ENCODE results near the gene NUP188. TPM values are rescaled to one million over a fixed set of nuclear protein-coding genes. Genes with fewer than 3 reads are reported as not detected.

NUP188 gene
- total RNA-seq, 1 donor from 2014 or later = 162 TPM

DNA sequence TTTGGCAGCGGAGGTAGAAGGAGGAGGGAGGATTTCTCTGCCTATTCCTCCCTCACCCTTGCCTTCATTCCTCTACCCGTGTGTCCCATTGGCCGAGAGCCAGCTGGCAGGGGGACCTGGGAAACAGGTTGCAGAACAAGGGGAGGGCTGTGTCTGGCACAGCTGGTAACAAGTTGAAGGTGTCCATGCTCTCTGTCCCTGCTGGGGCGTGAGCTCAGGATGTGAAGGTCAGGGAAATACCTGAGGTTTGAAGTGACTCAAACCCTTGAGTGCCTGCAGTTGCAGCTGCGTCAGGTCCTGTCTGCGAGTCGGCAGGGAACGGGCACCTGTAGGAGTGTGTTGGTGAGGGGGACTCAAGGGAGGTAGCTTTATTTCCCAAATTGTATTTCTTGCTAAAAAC, 105.1 kb downstream of the NUP188 start:
- intact Hi-C loops (cut with micrococcal nuclease) = no loop called here
- no peak overlapping the region for H3K27ac Mint-ChIP-seq
- DNase-seq = no peak
- H3K4me3 Mint-ChIP-seq = no peak overlapping the region
- H3K4me1 Mint-ChIP-seq = no peaks in the 10 kb centered on the region
- no peaks in the 10 kb centered on the region for H3K9me3 Mint-ChIP-seq
- H3K27me3 Mint-ChIP-seq = no peaks in the 10 kb centered on the region
- peaks cover 16% of the 10 kb centered on the region for H3K36me3 Mint-ChIP-seq (ENCODE audit: low read depth)

DNA sequence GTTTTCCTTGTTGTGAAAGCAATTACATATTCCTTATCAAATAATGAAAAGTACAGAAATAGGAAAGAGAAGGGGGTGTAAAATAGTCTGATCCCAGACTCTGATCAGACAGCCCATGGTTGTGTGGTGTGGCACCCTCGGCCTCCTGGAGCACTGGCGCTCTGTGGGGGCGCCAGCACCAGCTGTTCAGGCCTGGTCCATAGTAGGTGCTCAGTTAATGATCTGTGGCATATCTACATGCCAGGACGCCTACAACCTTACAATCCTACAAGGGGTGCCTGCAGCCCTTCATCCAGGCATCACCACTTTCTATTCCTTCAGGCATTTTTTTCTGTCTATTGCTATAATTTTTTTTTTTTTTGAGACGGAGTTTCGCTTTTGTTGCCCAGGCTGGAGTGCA, 105.5 kb downstream of the NUP188 start:
- no peaks in the 10 kb centered on the region for H3K9me3 Mint-ChIP-seq
- peaks cover 17% of the 10 kb centered on the region for H3K36me3 Mint-ChIP-seq (ENCODE audit: low read depth)
- DNase-seq = no peak
- no peak overlapping the region for H3K27ac Mint-ChIP-seq
- intact Hi-C loops (cut with micrococcal nuclease) = no loop called here
- H3K4me3 Mint-ChIP-seq = no peak overlapping the region
- H3K4me1 Mint-ChIP-seq = no peaks in the 10 kb centered on the region
- no peaks in the 10 kb centered on the region for H3K27me3 Mint-ChIP-seq

DNA sequence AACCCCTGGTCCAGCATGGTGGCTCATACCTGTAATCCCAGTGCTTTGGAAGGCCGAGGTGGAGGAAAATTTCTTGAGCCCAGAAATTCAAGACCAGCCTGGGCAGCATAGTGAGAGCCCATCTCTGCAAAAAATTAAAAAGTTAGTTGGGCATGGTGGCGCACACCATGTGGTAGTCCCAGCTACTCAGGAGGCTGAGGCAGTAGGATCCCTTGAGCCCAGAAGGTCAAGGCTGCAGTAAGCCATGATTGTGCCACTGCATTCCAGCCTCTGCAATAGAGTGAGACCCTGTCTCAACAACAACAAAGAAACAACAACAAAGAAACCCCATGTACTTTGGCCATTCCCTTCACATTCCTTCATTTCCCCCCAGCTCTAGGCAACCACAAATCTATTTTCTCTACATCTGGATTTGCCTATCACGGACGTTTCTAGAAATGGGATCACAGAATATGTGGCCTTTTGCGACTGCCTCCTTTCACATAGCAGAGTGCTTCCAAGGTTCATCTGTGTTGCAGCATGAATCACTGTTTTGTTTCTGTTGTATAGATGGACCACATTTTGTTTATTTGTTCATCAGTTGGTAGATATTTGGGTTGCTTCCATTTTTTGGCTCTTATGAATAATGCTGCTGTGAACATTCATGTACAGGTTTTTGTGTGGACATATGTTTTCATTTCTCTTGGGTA, 106.8 kb downstream of the NUP188 start:
- H3K27ac Mint-ChIP-seq = no peak overlapping the region
- no peaks in the 10 kb centered on the region for H3K27me3 Mint-ChIP-seq
- H3K4me1 Mint-ChIP-seq = no peaks in the 10 kb centered on the region
- H3K4me3 Mint-ChIP-seq = no peak overlapping the region
- H3K9me3 Mint-ChIP-seq = no peaks in the 10 kb centered on the region
- DNase-seq = no peak
- H3K36me3 Mint-ChIP-seq (ENCODE audit: low read depth) = peaks cover 10% of the 10 kb centered on the region
- intact Hi-C loops (cut with micrococcal nuclease) = no loop called here

Other genes starting within 250 kb of the NUP188 start
- gene PKN3, start 245.2 kb upstream of the NUP188 start, total RNA-seq = 22.9 and 24.3 TPM in 2 replicates
- gene ZDHHC12, start 223.6 kb upstream of the NUP188 start, total RNA-seq = 46.9 and 48.4 TPM in 2 replicates
- gene ZER1, start 175.8 kb upstream of the NUP188 start, total RNA-seq = 12.3 and 14.4 TPM in 2 replicates
- 19.2 and 19.9 TPM in 2 replicates for gene TBC1D13, start 160.4 kb upstream of the NUP188 start, total RNA-seq
- gene ENDOG, start 129.2 kb upstream of the NUP188 start, total RNA-seq = 22.9 and 23.3 TPM in 2 replicates
- 149 and 154 TPM in 2 replicates for gene SPOUT1, start 117.9 kb upstream of the NUP188 start, total RNA-seq
- 11.7 and 14.4 TPM in 2 replicates for gene KYAT1, start 65.7 kb upstream of the NUP188 start, total RNA-seq
- 27.7 and 28.4 TPM in 2 replicates for gene LRRC8A, start 65.6 kb upstream of the NUP188 start, total RNA-seq
- gene PHYHD1, start 26.7 kb upstream of the NUP188 start, total RNA-seq = 0.45 and 0.47 TPM in 2 replicates
- 15.2 and 15.9 TPM in 2 replicates for gene DOLK, start 96 bp upstream of the NUP188 start, total RNA-seq
- gene SH3GLB2, start 80.6 kb downstream of the NUP188 start, total RNA-seq = 69.6 and 73.9 TPM in 2 replicates
- gene MIGA2, start 88.9 kb downstream of the NUP188 start, total RNA-seq = 43.3 and 44.3 TPM in 2 replicates
- 24.7 and 24.8 TPM in 2 replicates for gene DOLPP1, start 133.4 kb downstream of the NUP188 start, total RNA-seq
- 8.6 and 11.4 TPM in 2 replicates for gene CRAT, start 163.1 kb downstream of the NUP188 start, total RNA-seq
- 104 and 107 TPM in 2 replicates for gene PTPA, start 163.7 kb downstream of the NUP188 start, total RNA-seq
- gene IER5L, start 230.6 kb downstream of the NUP188 start, total RNA-seq = 11.7 and 12.2 TPM in 2 replicates